CD4-positive, CD25-positive, alpha-beta regulatory T cell (primary cell): Measurements from ENCODE around the gene CAMTA1. TPM values are rescaled to one million over a fixed set of nuclear protein-coding genes. Genes with fewer than 3 reads are reported as not detected.

Source experiments
- ATAC-seq, 2 donors: fragments of 150-1000 bp; cut with Tn5 transposase; one replicate each; pipeline ENCODE4 v1.10.0; 2021; ENCODE audit warnings: low read depth in 2 of 2, moderate number of reproducible peaks in 2 of 2, moderate library complexity in 1 of 2
- DNase-seq, 3 donors: peaks; one replicate each; pipeline versions ENCODE4 v3.0.0 to v3.0.0-alpha.2; 2012 to 2022; ENCODE audit warnings: mixed read lengths in 1 of 3
- H3K27ac ChIP-seq: one replicate; pipeline ENCODE4 v1.7.0; 2013; ENCODE audit warnings: mild to moderate bottlenecking, low read length; ENCODE audit not compliant: insufficient read depth, poor library complexity, severe bottlenecking
- H3K27me3 ChIP-seq: one replicate; pipeline ENCODE4 v1.7.0; 2013; ENCODE audit warnings: low read length; ENCODE audit not compliant: control insufficient read depth, insufficient read depth
- H3K36me3 ChIP-seq: one replicate; pipeline ENCODE4 v1.7.0; 2013; ENCODE audit warnings: mild to moderate bottlenecking, low read length, moderate library complexity; ENCODE audit not compliant: control insufficient read depth, insufficient read depth
- H3K4me1 ChIP-seq: 2 replicates; pipeline ENCODE4 v1.7.0; 2013; ENCODE audit warnings: mild to moderate bottlenecking, low read length; ENCODE audit not compliant: insufficient read depth, control insufficient read depth, poor library complexity, severe bottlenecking
- H3K4me3 ChIP-seq: one replicate; pipeline ENCODE4 v1.7.0; 2013; ENCODE audit warnings: low read depth, mild to moderate bottlenecking, low read length, moderate library complexity
- H3K9me3 ChIP-seq, 2 experiments: 1 replicate in 1 of 2; 2 replicates in 1 of 2; pipeline ENCODE4 v1.7.0; 2013; ENCODE audit warnings: low read length in 2 of 2, mild to moderate bottlenecking in 1 of 2, moderate library complexity in 1 of 2; ENCODE audit not compliant: control insufficient read depth in 2 of 2
- H3K27ac Mint-ChIP-seq, 3 donors: one replicate each; pipeline ENCODE4 v1.8.0; 2020 to 2022; ENCODE audit warnings: mild to moderate bottlenecking in 3 of 3, mixed read lengths in 3 of 3, moderate library complexity in 2 of 3
- H3K27me3 Mint-ChIP-seq: one replicate; pipeline ENCODE4 v1.8.0; 2022; ENCODE audit warnings: mild to moderate bottlenecking, mixed read lengths
- H3K36me3 Mint-ChIP-seq: one replicate; pipeline ENCODE4 v1.8.0; 2020; ENCODE audit warnings: mixed read lengths
- H3K4me1 Mint-ChIP-seq, 4 donors: one replicate each; pipeline ENCODE4 v1.8.0; 2020 to 2022; ENCODE audit warnings: mixed read lengths in 4 of 4, mild to moderate bottlenecking in 1 of 4
- H3K4me3 Mint-ChIP-seq, 4 donors: one replicate each; pipeline ENCODE4 v1.8.0; 2020 to 2022; ENCODE audit warnings: mild to moderate bottlenecking in 4 of 4, mixed read lengths in 4 of 4, moderate library complexity in 3 of 4
- H3K9me3 Mint-ChIP-seq, 7 donors: one replicate each; pipeline ENCODE4 v1.8.0; 2020 to 2022; ENCODE audit warnings: mixed read lengths in 7 of 7, mild to moderate bottlenecking in 3 of 7, moderate library complexity in 2 of 7
- polyA plus RNA-seq, 4 donors: library from polyadenylated mRNA; unstranded; fragments of 300-500 nt; fragmentation: Illumina TruSeq; gene quantifications; one replicate each; pipeline ENCODE4 v1.2.3, GENCODE V29; 2021
- total RNA-seq: library from RNA; stranded (reverse); gene quantifications from one replicate; pipeline ENCODE4 v1.2.3, GENCODE V29; 2022

Gene CAMTA1
- total and polyA plus RNA-seq, 5 donors from 2014 or later = 48.8 to 112 (median 80.0) TPM

GRCh38 chr1:7717748-7718368 is 932.6 kb downstream of the CAMTA1 start:
- ATAC-seq (no peak), DNase-seq (no peak)
- Histone ChIP-seq H3K4me1 (no peaks in the 10 kb centered on the region), H3K4me3 (no peak overlapping the region), H3K9me3 (no peaks in the 10 kb centered on the region), H3K27ac (no peak overlapping the region), H3K27me3 (peaks cover 2% of the 10 kb centered on the region), H3K36me3 (no peaks in the 10 kb centered on the region)
- H3K27me3 Mint-ChIP-seq = peaks cover 10% of the 10 kb centered on the region
- no peak overlapping the region for H3K27ac Mint-ChIP-seq
- no peaks in the 10 kb centered on the region for H3K4me1 Mint-ChIP-seq
- H3K9me3 Mint-ChIP-seq = peaks cover 0 to 1% (median 0%) of the 10 kb centered on the region in 7 donors
- no peaks in the 10 kb centered on the region for H3K36me3 Mint-ChIP-seq
- H3K4me3 Mint-ChIP-seq = no peak overlapping the region

GRCh38 chr1:7719468-7720094 is 934.3 kb downstream of the CAMTA1 start:
- Mint-ChIP-seq H3K27ac (no peak overlapping the region), H3K36me3 (no peaks in the 10 kb centered on the region), H3K4me3 (no peak overlapping the region), H3K9me3 (peaks cover 0 to 3% (median 0%) of the 10 kb centered on the region in 7 donors), H3K4me1 (no peaks in the 10 kb centered on the region), H3K27me3 (peaks cover 10% of the 10 kb centered on the region)
- H3K36me3 ChIP-seq = no peaks in the 10 kb centered on the region
- peaks cover 1% of the 10 kb centered on the region for H3K27me3 ChIP-seq
- no peaks in the 10 kb centered on the region for H3K4me1 ChIP-seq
- no peak for DNase-seq
- H3K4me3 ChIP-seq = no peak overlapping the region
- H3K27ac ChIP-seq = no peak overlapping the region
- no peak for ATAC-seq
- no peaks in the 10 kb centered on the region for H3K9me3 ChIP-seq

- DNase-seq = no peak
- H3K27ac Mint-ChIP-seq = no peak overlapping the region
- H3K27me3 Mint-ChIP-seq = peaks cover 13% of the 10 kb centered on the region
- H3K27ac ChIP-seq = no peak overlapping the region
- H3K36me3 ChIP-seq = no peaks in the 10 kb centered on the region
- no peaks in the 10 kb centered on the region for H3K9me3 ChIP-seq
- no peak overlapping the region for H3K4me3 ChIP-seq
- no peaks in the 10 kb centered on the region for H3K36me3 Mint-ChIP-seq
- H3K9me3 Mint-ChIP-seq = peaks cover 0 to 3% (median 0%) of the 10 kb centered on the region in 7 donors
- H3K4me1 ChIP-seq = no peaks in the 10 kb centered on the region
- H3K4me1 Mint-ChIP-seq = peaks cover 0 to 9% (median 6%) of the 10 kb centered on the region in 4 donors
- peaks cover 1% of the 10 kb centered on the region for H3K27me3 ChIP-seq
- no peak for ATAC-seq
- H3K4me3 Mint-ChIP-seq = no peak overlapping the region
These were observed 936.9 kb downstream of the CAMTA1 start for GRCh38 chr1:7721940-7722669.

GRCh38 chr1:7722670-7723012 is 937.4 kb downstream of the CAMTA1 start:
- H3K4me1 ChIP-seq = no peaks in the 10 kb centered on the region
- Mint-ChIP-seq H3K9me3 (peaks cover 0 to 3% (median 0%) of the 10 kb centered on the region in 7 donors), H3K4me1 (peaks cover 0 to 9% (median 6%) of the 10 kb centered on the region in 4 donors), H3K4me3 (no peak overlapping the region), H3K36me3 (no peaks in the 10 kb centered on the region), H3K27ac (no peak overlapping the region), H3K27me3 (peaks cover 13% of the 10 kb centered on the region)
- H3K4me3 ChIP-seq = no peak overlapping the region
- H3K36me3 ChIP-seq = no peaks in the 10 kb centered on the region
- DNase-seq = no peak
- H3K27ac ChIP-seq = no peak overlapping the region
- no peak for ATAC-seq
- peaks cover 1% of the 10 kb centered on the region for H3K27me3 ChIP-seq
- no peaks in the 10 kb centered on the region for H3K9me3 ChIP-seq

- H3K27ac Mint-ChIP-seq = peak overlapping the region in 1 of 3 donors; percentile 85
- no peak for ATAC-seq
- no peaks in the 10 kb centered on the region for H3K9me3 ChIP-seq
These were observed 941.4 kb downstream of the CAMTA1 start for GRCh38 chr1:7726623-7727022.

GRCh38 chr1:7727809-7728471 is 942.7 kb downstream of the CAMTA1 start:
- ATAC-seq (no peak), DNase-seq (no peak)

More at GRCh38 chr1:7726623-7727022, 941.4 kb downstream of the CAMTA1 start:
- Mint-ChIP-seq H3K9me3 (peaks cover 0 to 7% (median 0%) of the 10 kb centered on the region in 7 donors), H3K36me3 (no peaks in the 10 kb centered on the region), H3K27me3 (peaks cover 9% of the 10 kb centered on the region), H3K4me3 (no peak overlapping the region), H3K4me1 (peaks cover 0 to 10% (median 7%) of the 10 kb centered on the region in 4 donors)
- Histone ChIP-seq H3K36me3 (no peaks in the 10 kb centered on the region), H3K27me3 (peaks cover 1% of the 10 kb centered on the region), H3K4me1 (no peaks in the 10 kb centered on the region), H3K4me3 (no peak overlapping the region), H3K27ac (no peak overlapping the region)
- DNase-seq = no peak

GRCh38 chr1:7729761-7730160 is 944.5 kb downstream of the CAMTA1 start:
- Histone ChIP-seq H3K27me3 (no peaks in the 10 kb centered on the region), H3K9me3 (no peaks in the 10 kb centered on the region), H3K36me3 (no peaks in the 10 kb centered on the region), H3K27ac (no peak overlapping the region), H3K4me1 (no peaks in the 10 kb centered on the region), H3K4me3 (no peak overlapping the region)
- ATAC-seq (no peak), DNase-seq (no peak)
- H3K4me1 Mint-ChIP-seq = peaks cover 0 to 10% (median 7%) of the 10 kb centered on the region in 4 donors
- H3K9me3 Mint-ChIP-seq = peaks cover 0 to 7% (median 0%) of the 10 kb centered on the region in 7 donors
- H3K36me3 Mint-ChIP-seq = no peaks in the 10 kb centered on the region
- H3K27me3 Mint-ChIP-seq = peaks cover 9% of the 10 kb centered on the region
- no peak overlapping the region for H3K4me3 Mint-ChIP-seq
- peak overlapping the region in 1 of 3 donors; percentile 52 for H3K27ac Mint-ChIP-seq

More at GRCh38 chr1:7727809-7728471, 942.7 kb downstream of the CAMTA1 start:
- Histone ChIP-seq H3K27me3 (peaks cover 1% of the 10 kb centered on the region), H3K9me3 (no peaks in the 10 kb centered on the region), H3K36me3 (no peaks in the 10 kb centered on the region), H3K27ac (no peak overlapping the region), H3K4me1 (no peaks in the 10 kb centered on the region), H3K4me3 (no peak overlapping the region)
- H3K4me1 Mint-ChIP-seq = peaks cover 0 to 10% (median 7%) of the 10 kb centered on the region in 4 donors
- peaks cover 9% of the 10 kb centered on the region for H3K27me3 Mint-ChIP-seq
- H3K36me3 Mint-ChIP-seq = no peaks in the 10 kb centered on the region
- no peak overlapping the region for H3K4me3 Mint-ChIP-seq
- H3K27ac Mint-ChIP-seq = no peak overlapping the region
- H3K9me3 Mint-ChIP-seq = peaks cover 0 to 7% (median 0%) of the 10 kb centered on the region in 7 donors
